Activated CD4-positive, alpha-beta memory T cell treated with anti-CD3 and anti-CD28 coated beads for 36 hours (primary cell): ENCODE data around the gene B4GALT5. TPM values are rescaled to one million over a fixed set of nuclear protein-coding genes. Genes with fewer than 3 reads are reported as not detected.

Experiments used
- CTCF ChIA-PET: fragments of 350-600 bp; sonication (Branson Sonifier 250); formaldehyde crosslinking; loops from one replicate; lab custom pipeline; 2021; ENCODE audit warnings: antibody characterized with exemption, inconsistent platforms; lab: Charles Lee
- POLR2A ChIA-PET: fragments of 350-600 bp; sonication (Branson Sonifier 250); formaldehyde crosslinking; loops from one replicate; lab custom pipeline; 2021; ENCODE audit warnings: antibody characterized with exemption; lab: Charles Lee
- DNase-seq: peaks from one replicate; pipeline ENCODE4 v3.0.0-alpha.2; 2020
- H3K27ac Mint-ChIP-seq: one replicate; pipeline ENCODE4 v1.8.0; 2021; ENCODE audit warnings: mixed read lengths
- H3K27me3 Mint-ChIP-seq: one replicate; pipeline ENCODE4 v1.8.0; 2021; ENCODE audit warnings: mixed read lengths
- H3K36me3 Mint-ChIP-seq: one replicate; pipeline ENCODE4 v1.8.0; 2021; ENCODE audit warnings: mixed read lengths
- H3K4me1 Mint-ChIP-seq: one replicate; pipeline ENCODE4 v1.8.0; 2021; ENCODE audit warnings: low read depth, mixed read lengths
- H3K4me3 Mint-ChIP-seq: one replicate; pipeline ENCODE4 v1.8.0; 2021; ENCODE audit warnings: mild to moderate bottlenecking, mixed read lengths
- H3K9me3 Mint-ChIP-seq: one replicate; pipeline ENCODE4 v1.8.0; 2021; ENCODE audit warnings: mixed read lengths
- intact Hi-C: fragments of 100-400 bp; cut with micrococcal nuclease; formaldehyde crosslinking; loops from one replicate; pipeline ENCODE4 v1.15.1; 2023
- total RNA-seq, 2 experiments: library from RNA; stranded (reverse); gene quantifications; one replicate each; pipeline ENCODE4 v1.2.3, GENCODE V29; 2021

The B4GALT5 gene
- total RNA-seq, 2 experiments from 2014 or later: 20.9 to 21.4 TPM

DNA sequence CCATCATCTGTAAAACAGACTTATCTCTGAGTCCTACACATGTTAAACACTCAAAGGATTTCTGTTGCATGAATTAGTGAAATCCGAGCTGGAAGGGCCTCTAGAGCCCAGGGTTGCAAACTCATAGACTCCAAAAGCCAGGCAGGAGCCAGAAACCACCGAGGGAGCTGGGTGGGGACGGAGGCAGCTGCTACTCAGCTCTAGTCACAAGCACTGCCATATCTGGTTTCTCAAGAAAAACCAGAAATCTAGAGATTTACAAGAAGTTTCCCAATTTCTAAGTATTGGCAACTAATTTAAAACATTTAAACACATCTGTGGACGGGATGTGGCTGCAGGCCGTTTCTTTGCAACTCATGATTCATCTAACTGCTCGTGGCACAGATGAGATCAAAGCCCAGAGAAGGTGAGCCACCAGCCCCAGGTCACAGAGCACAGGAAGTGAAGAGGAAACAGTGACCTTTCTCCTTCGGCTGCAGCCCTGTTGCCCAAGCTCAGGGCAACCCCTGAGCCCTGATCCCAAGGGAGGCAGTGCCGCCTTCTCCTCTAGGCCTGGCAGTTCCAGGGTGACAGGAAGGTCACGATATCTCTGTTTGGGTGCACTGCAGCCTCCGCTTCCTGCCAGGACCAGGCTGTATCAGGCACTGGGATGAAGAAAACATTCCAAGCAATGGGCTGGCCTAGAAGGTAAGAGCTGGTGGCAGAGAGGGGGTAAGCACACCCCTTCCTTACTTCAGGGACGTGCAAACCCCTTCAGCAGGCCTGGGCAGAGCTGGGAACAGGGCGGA is 119.3 kb downstream of the B4GALT5 start:
- ChIA-PET CTCF (interaction anchor here (0.6 to 21.5 kb wide), 4 partner anchors 15 to 388 kb away, joined by 3 to 764 read pairs (median 57); no protein-coding TSS in a partner anchor), POLR2A (interaction anchor here (0.9 to 5.0 kb wide), 17 partner anchors 10 to 318 kb away, joined by 3 to 42 read pairs (median 4); partner anchors contain the start of gene ZNFX1)
- peaks cover 81% of the 10 kb centered on the region for H3K4me1 Mint-ChIP-seq
- H3K27me3 Mint-ChIP-seq: no peaks in the 10 kb centered on the region
- DNase-seq: peak; percentile 92
- H3K36me3 Mint-ChIP-seq: peaks cover 49% of the 10 kb centered on the region
- peaks cover 3% of the 10 kb centered on the region for H3K9me3 Mint-ChIP-seq
- intact Hi-C loops: loop anchor here (1.0 to 10.0 kb wide), 7 partner anchors 218 to 830 kb away; partner anchors contain the start of genes SLC9A8, UBE2V1 and ZNFX1
- peak overlapping the region; percentile 95 for H3K4me3 Mint-ChIP-seq
- peak overlapping the region; percentile 100 for H3K27ac Mint-ChIP-seq

- peaks cover 3% of the 10 kb centered on the region for H3K9me3 Mint-ChIP-seq
- H3K27ac Mint-ChIP-seq: peak overlapping the region; percentile 100
- POLR2A ChIA-PET: interaction anchor here (1.0 to 5.0 kb wide), 12 partner anchors 9 to 315 kb away, joined by 3 to 42 read pairs (median 4); partner anchors contain the start of gene ZNFX1
- CTCF ChIA-PET: interaction anchor here (4.7 to 21.5 kb wide), 3 partner anchors 15 to 59 kb away, joined by 31 to 764 read pairs (median 83); no protein-coding TSS in a partner anchor
- DNase-seq: peak; percentile 73
- no peaks in the 10 kb centered on the region for H3K27me3 Mint-ChIP-seq
- H3K4me3 Mint-ChIP-seq: peak overlapping the region; percentile 95
- H3K4me1 Mint-ChIP-seq: peaks cover 87% of the 10 kb centered on the region
- peaks cover 49% of the 10 kb centered on the region for H3K36me3 Mint-ChIP-seq
- intact Hi-C loops: loop anchor here (1.0 to 10.0 kb wide), 7 partner anchors 219 to 829 kb away; partner anchors contain the start of genes SLC9A8, UBE2V1 and ZNFX1
Observed at GRCh38 chr20:49593466-49594142, 120.1 kb downstream of the B4GALT5 start.

GRCh38 chr20:49592120-49592519 is 121.6 kb downstream of the B4GALT5 start:
- DNase-seq: no peak
- Mint-ChIP-seq H3K36me3 (peaks cover 40% of the 10 kb centered on the region), H3K27ac (peak overlapping the region; percentile 100), H3K9me3 (no peaks in the 10 kb centered on the region), H3K4me3 (peak overlapping the region; percentile 95), H3K27me3 (no peaks in the 10 kb centered on the region), H3K4me1 (peaks cover 79% of the 10 kb centered on the region)
- ChIA-PET CTCF (interaction anchor here (1.2 to 5.6 kb wide), 4 partner anchors 12 to 55 kb away, joined by 4 to 43 read pairs (median 5); no protein-coding TSS in a partner anchor), POLR2A (interaction anchor here (1.0 kb wide), 1 partner anchor 221 kb away, joined by 3 read pairs; the partner anchor contains the start of gene SLC9A8)
- intact Hi-C loops: loop anchor here (5.0 to 10.0 kb wide), 2 partner anchors 270 to 827 kb away; no protein-coding TSS in a partner anchor

GRCh38 chr20:49591217-49591865 is 122.3 kb downstream of the B4GALT5 start:
- peak; percentile 65 for DNase-seq
- CTCF ChIA-PET: interaction anchor here (1.0 to 5.6 kb wide), 6 partner anchors 12 to 55 kb away, joined by 3 to 43 read pairs (median 4); no protein-coding TSS in a partner anchor
- POLR2A ChIA-PET: interaction anchor here (0.6 to 2.7 kb wide), 6 partner anchors 9 to 222 kb away, joined by 3 to 17 read pairs (median 4); partner anchors contain the start of gene SLC9A8
- no peaks in the 10 kb centered on the region for H3K27me3 Mint-ChIP-seq
- H3K27ac Mint-ChIP-seq: peak overlapping the region; percentile 100
- intact Hi-C loops: loop anchor here (5.0 to 10.0 kb wide), 2 partner anchors 269 to 827 kb away; no protein-coding TSS in a partner anchor
- no peaks in the 10 kb centered on the region for H3K9me3 Mint-ChIP-seq
- H3K4me3 Mint-ChIP-seq: peak overlapping the region; percentile 95
- H3K4me1 Mint-ChIP-seq: peaks cover 75% of the 10 kb centered on the region
- peaks cover 37% of the 10 kb centered on the region for H3K36me3 Mint-ChIP-seq

- no peaks in the 10 kb centered on the region for H3K27me3 Mint-ChIP-seq
- DNase-seq: peak; percentile 55
- peak overlapping the region; percentile 62 for H3K4me3 Mint-ChIP-seq
- peak overlapping the region; percentile 100 for H3K27ac Mint-ChIP-seq
- CTCF ChIA-PET: interaction anchor here (0.5 to 5.6 kb wide), 11 partner anchors 11 to 79 kb away, joined by 3 to 43 read pairs (median 4); no protein-coding TSS in a partner anchor
- POLR2A ChIA-PET: interaction anchor here (1.1 to 2.7 kb wide), 4 partner anchors 13 to 312 kb away, joined by 3 to 17 read pairs (median 6); partner anchors contain the start of gene ZNFX1
- intact Hi-C loops: loop anchor here (5.0 to 10.0 kb wide), 2 partner anchors 268 to 826 kb away; no protein-coding TSS in a partner anchor
- H3K36me3 Mint-ChIP-seq: peaks cover 29% of the 10 kb centered on the region
- H3K9me3 Mint-ChIP-seq: no peaks in the 10 kb centered on the region
- peaks cover 66% of the 10 kb centered on the region for H3K4me1 Mint-ChIP-seq
Observed at GRCh38 chr20:49590163-49591017, 123.3 kb downstream of the B4GALT5 start.

DNA sequence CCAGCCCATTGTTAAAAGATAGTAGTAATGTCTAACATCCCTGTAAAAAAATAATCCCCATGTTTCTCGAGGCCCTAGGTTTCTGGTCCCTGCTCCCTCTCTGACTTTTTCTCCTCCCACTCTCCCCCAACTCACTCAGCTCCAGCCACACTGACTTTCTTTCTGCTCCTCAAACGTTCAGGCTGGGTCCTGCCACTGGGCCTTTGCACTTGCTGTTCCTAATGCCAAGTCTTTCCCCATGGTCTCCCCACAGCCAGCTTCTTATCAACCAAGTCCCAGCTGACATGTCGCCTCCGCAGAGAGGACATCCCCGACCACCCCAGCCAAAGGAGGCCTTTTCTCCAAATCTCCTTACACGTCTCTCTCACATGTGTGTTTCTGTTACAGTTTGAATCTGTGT is 123.9 kb downstream of the B4GALT5 start:
- ChIA-PET CTCF (interaction anchor here (0.5 to 5.6 kb wide), 7 partner anchors 10 to 80 kb away, joined by 3 to 43 read pairs (median 4); no protein-coding TSS in a partner anchor), POLR2A (interaction anchor here (1.0 to 2.7 kb wide), 4 partner anchors 14 to 312 kb away, joined by 3 to 17 read pairs (median 4); partner anchors contain the start of gene ZNFX1)
- intact Hi-C loops: loop anchor here (5.0 to 10.0 kb wide), 2 partner anchors 267 to 825 kb away; no protein-coding TSS in a partner anchor
- H3K36me3 Mint-ChIP-seq: peaks cover 22% of the 10 kb centered on the region
- no peaks in the 10 kb centered on the region for H3K27me3 Mint-ChIP-seq
- H3K4me1 Mint-ChIP-seq: peaks cover 60% of the 10 kb centered on the region
- no peaks in the 10 kb centered on the region for H3K9me3 Mint-ChIP-seq
- DNase-seq: no peak
- peak overlapping the region; percentile 100 for H3K27ac Mint-ChIP-seq
- H3K4me3 Mint-ChIP-seq: no peak overlapping the region

GRCh38 chr20:49587111-49587570 is 126.5 kb downstream of the B4GALT5 start:
- Mint-ChIP-seq H3K4me3 (no peak overlapping the region), H3K36me3 (peaks cover 18% of the 10 kb centered on the region), H3K9me3 (peaks cover 7% of the 10 kb centered on the region), H3K27me3 (no peaks in the 10 kb centered on the region), H3K4me1 (peaks cover 35% of the 10 kb centered on the region), H3K27ac (no peak overlapping the region)
- ChIA-PET POLR2A (interaction anchor here (1.5 kb wide), 1 partner anchor 9 kb away, joined by 6 read pairs; no protein-coding TSS in a partner anchor), CTCF (interaction anchor here (0.7 to 5.6 kb wide), 4 partner anchors 9 to 71 kb away, joined by 3 to 43 read pairs (median 4); no protein-coding TSS in a partner anchor)
- intact Hi-C loops: no loop called here
- no peak for DNase-seq

GRCh38 chr20:49585585-49586245 is 128.0 kb downstream of the B4GALT5 start:
- no peak overlapping the region for H3K4me3 Mint-ChIP-seq
- H3K27ac Mint-ChIP-seq: no peak overlapping the region
- H3K36me3 Mint-ChIP-seq: peaks cover 14% of the 10 kb centered on the region
- POLR2A ChIA-PET: interaction anchor here (1.1 kb wide), 1 partner anchor 10 kb away, joined by 3 read pairs; no protein-coding TSS in a partner anchor
- intact Hi-C loops: no loop called here
- H3K27me3 Mint-ChIP-seq: no peaks in the 10 kb centered on the region
- H3K9me3 Mint-ChIP-seq: peaks cover 7% of the 10 kb centered on the region
- CTCF ChIA-PET: interaction anchor here (0.6 to 2.6 kb wide), 4 partner anchors 44 to 231 kb away, joined by 3 to 11 read pairs (median 3); no protein-coding TSS in a partner anchor
- H3K4me1 Mint-ChIP-seq: peaks cover 22% of the 10 kb centered on the region
- no peak for DNase-seq
